Activated effector memory CD4-positive, alpha-beta T cell treated with anti-CD3 and anti-CD28 coated beads, Interleukin-2, amount 50 U/mL, for 16 hours (primary cell): ENCODE results near the gene VSTM4.

Experiments
- DNase-seq: peaks from one replicate; pipeline ENCODE4 v3.0.0-alpha.2; 2020

Gene VSTM4

GRCh38 chr10:49115796-49116508, 630 bp upstream of the VSTM4 start:
- DNase-seq: no peak

- no peak for DNase-seq
Observed at GRCh38 chr10:49114718-49115014, 656 bp downstream of the VSTM4 start.

GRCh38 chr10:49113741-49114141, 1.6 kb downstream of the VSTM4 start:
- no peak for DNase-seq

- DNase-seq: no peak
Observed at GRCh38 chr10:49112851-49113250, 2.5 kb downstream of the VSTM4 start.

GRCh38 chr10:49112098-49112497, 3.2 kb downstream of the VSTM4 start:
- DNase-seq: no peak

DNA sequence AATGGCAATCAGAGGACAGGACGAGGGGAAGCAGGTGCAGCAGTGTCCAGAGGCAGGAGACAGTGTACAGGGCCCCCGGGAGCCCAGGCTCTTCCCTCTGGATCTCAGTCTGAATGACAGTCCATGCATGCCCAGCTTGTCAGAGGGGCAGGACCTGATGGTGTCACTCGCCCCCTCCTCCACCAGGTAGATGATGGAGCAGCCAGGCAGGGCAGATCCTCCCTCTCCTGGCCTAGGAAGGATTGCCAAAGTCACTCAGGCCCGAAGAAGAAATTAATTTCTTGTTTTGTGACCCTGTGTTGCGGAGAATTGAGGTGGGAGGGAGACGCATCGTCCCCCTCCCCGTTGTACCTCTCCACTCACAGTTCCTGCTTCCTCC, 4.0 kb downstream of the VSTM4 start:
- no peak for DNase-seq

- no peak for DNase-seq
Observed at GRCh38 chr10:49110684-49111319, 4.5 kb downstream of the VSTM4 start.

GRCh38 chr10:49109669-49110340, 5.5 kb downstream of the VSTM4 start:
- DNase-seq: no peak

DNA sequence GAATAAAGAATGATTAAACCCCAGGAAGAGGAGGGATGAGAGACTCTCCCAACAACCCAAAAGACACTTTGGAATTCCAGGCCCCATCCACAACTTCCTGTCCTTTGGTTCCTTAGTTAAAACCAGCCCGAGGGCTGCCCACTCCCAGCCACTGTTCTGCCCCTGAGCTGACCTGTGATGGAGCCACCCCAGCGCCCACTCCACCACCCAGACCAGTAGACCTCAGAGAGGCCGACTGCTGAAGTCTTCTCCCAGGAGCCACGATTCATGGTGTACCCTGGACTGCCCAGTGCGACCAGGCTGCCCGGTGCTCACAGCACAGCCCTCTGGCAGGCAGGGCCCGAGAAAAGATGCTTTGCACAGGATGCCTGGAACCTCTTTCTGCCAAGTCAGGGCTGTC, 6.7 kb downstream of the VSTM4 start:
- no peak for DNase-seq

DNA sequence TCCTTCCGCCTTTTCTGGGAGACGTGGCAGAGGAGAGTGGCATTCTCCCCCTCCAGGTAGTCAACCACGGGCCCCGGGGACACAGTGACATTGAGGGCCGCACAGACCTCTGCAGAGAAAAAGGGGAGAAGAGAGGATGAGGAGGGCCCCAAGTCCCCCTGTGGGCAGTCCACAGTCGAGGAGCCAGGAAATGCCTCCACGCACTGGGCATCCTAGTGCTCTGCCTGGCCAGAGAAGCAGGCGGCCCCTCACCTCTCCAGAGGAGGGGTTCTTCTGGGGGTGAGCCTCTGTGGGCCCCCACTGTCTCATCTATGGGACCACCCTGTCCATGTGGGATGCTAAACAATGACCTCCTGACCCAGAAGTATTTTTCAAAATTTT, 7.4 kb downstream of the VSTM4 start:
- no peak for DNase-seq

GRCh38 chr10:49107111-49107886, 8.0 kb downstream of the VSTM4 start:
- no peak for DNase-seq

DNA sequence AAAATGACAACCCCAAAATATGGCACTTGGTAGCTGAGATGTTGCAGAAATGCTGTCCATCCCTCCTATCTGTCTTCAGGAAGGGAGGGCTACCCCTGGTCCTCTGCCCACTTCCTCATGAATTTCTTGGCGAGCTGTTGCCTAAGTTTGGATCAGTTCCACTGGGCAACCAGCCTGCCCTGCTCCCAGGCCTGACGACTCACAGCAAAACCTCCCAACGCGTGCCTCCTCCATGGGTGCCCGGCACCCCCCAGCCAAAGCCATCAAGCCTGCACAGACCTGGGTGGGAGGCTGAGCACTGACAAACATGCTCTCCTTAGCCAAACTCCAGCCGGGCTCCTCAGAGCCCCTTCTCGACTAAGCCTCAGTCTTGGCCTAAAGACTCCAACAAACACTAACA, 8.9 kb downstream of the VSTM4 start:
- DNase-seq: no peak

GRCh38 chr10:49105076-49105475, 10.2 kb downstream of the VSTM4 start:
- no peak for DNase-seq

DNA sequence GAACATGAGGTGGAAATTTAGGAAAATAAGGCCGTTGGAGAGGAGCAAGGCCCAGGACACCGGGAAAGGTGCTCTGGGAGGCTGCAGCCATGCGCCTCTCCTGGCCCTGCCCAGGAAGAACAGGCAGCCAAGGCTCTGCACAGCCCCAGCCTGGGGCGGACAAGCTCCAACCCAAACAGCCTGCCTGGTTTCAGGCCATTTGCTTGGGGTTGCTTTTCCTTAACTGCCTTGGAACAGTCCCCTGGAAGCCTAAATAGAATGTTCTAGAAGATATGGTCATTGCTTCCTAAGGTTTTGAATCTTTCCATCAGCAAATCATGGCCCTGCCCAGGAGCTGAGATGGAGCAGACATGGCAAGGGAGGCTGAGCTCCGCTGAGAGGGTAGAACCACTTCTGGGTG, 11.0 kb downstream of the VSTM4 start:
- no peak for DNase-seq

- no peak for DNase-seq
Observed at GRCh38 chr10:49103761-49104160, 11.6 kb downstream of the VSTM4 start.

DNA sequence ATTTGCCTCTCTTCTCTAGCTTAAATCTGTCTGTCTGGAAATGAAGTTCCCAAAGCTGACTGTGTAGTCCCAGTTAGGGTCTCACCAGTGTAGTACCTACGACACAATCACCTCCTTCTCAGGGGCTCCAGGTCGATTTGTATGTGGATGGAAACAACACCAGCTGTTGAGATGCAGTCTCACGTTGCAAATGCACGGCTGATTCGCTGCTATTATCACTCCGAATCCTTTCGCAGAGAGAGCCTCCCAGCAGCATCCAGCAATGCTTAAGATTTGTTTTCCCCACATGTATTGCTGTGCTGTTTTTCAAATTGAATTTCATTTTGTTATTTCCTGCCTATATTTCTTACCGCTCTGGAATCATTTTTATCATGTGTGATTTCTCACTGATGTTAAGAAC, 16.3 kb downstream of the VSTM4 start:
- no peak for DNase-seq

DNA sequence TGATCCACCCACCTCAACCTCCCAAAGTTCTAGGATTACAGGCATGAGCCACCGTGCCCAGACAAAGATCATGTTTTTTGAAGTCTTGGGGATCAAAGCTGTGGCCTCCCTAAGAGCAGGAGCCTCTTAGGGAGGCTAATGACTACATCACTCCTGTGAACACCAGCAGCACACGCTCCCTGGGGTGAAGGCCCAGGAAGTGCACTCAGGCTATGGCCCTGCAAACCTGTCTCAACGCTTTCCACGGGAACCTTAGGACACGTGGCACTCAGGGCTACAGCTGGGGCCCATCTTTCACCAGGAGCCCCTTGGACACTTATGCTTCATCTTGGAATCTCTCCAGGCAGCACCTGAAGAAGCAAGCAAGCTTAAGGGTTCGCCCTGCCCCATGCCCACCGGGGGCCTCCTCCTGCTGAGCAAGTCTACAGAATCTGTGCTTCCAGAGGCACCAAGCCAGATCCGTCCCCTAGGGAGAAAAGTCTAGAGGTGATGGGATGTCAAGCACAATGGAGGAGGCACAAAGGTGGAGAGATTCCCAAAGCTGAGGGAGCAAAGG, 18.4 kb downstream of the VSTM4 start:
- DNase-seq: peak; percentile 13

GRCh38 chr10:49094646-49095045, 20.7 kb downstream of the VSTM4 start:
- no peak for DNase-seq

- no peak for DNase-seq
Observed at GRCh38 chr10:49093922-49094321, 21.4 kb downstream of the VSTM4 start.

DNA sequence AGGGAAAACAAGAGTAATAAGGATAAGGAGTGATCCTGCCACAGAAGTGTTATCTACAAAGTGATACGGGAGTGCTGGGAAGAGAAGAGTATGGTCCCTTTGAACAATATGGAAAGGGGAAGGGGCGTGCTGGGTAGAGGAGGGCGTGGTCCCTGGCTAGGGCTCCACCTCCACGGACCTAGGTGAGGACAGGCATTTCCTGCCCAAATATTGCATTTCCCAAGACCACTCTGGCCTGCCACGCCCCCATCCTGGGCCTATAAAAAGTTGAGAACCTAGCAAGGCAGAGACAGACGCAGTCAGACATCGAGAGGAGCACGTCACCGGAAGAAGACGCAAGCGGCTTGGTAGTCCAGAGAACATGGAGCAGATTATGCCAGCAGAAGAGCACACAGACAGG, 22.8 kb downstream of the VSTM4 start:
- peak; percentile 41 for DNase-seq

- peak; percentile 44 for DNase-seq
Observed at GRCh38 chr10:49091450-49092210, 23.7 kb downstream of the VSTM4 start.

DNA sequence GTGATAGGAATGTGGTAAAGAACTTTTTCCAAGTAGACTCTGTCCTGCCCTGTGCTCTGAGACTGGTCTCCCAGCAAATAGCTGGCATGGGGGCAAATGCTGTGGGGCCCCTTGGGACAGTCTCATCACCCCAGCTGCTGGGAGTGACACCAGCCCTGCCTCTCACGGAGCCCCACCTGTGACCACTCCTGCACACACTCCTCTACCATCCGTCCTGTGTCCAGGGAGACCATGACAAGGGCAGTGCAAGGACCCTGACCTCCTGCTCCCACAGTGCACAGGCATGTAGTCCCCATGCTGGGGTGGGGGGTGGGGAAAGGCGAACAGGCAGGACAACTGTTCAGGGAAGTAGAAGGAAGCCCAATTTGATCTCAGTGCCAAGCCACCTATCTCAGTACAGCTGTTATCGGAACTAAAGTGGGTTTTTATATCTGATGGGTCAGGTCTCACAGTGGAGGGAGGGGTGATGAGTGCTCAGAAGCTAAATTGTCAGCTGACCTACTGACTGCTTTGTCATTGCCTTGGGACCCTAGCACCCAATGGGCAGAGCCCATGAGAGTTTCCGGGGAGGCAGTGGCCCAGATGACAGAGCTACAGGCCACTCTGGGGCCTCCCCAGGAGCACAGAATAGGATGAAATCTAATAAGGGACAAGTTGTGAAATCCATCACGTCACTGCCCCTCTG, 24.5 kb downstream of the VSTM4 start:
- peak; percentile 45 for DNase-seq
